GM23338 (cell line): Measurements from ENCODE around the gene CNTROB.

Source experiments
- CREB1 ChIP-seq: fragments of 250-450 bp; sonication (Bioruptor Pico); IDR thresholded peaks from 2 replicates; pipeline ENCODE4 v1.5.0; 2020; ENCODE audit warnings: low read depth, mild to moderate bottlenecking, moderate library complexity
- EZH2 ChIP-seq: fragments of 200-600 bp; sonication (generic); IDR thresholded peaks from one replicate; pipeline ENCODE4 v1.8.0; 2017; ENCODE audit warnings: antibody characterized with exemption, mild to moderate bottlenecking, low read depth; ENCODE audit not compliant: unreplicated experiment
- EZH2phosphoT487 ChIP-seq: fragments of 200-600 bp; sonication (generic); IDR thresholded peaks from one replicate; pipeline ENCODE4 v1.8.1; 2018; ENCODE audit warnings: antibody characterized with exemption; ENCODE audit not compliant: unreplicated experiment
- NANOG ChIP-seq: IDR thresholded peaks from 2 replicates; pipeline ENCODE4 v1.6.1; 2016; ENCODE audit warnings: antibody characterized with exemption, borderline replicate concordance
- POLR2AphosphoS5 ChIP-seq: IDR thresholded peaks from 2 replicates; pipeline ENCODE4 v1.6.1; 2016; ENCODE audit warnings: antibody characterized with exemption, low read depth
- ZNF331 ChIP-seq: fragments of 250-450 bp; sonication (Bioruptor Pico); IDR thresholded peaks from 2 replicates; pipeline ENCODE4 v1.5.0; 2020; ENCODE audit warnings: low read depth, mild to moderate bottlenecking, moderate library complexity
- TF ChIP-seq, protein P1 (sequence below), 2 experiments: fragments of 200-600 bp in 1 of 2; sonication (generic) in 1 of 2; conservative IDR thresholded peaks; 2 replicates each; pipeline versions ENCODE4 v1.5.1 to v1.6.1; 2016 to 2017; ENCODE audit warnings: antibody characterized with exemption in 2 of 2, low read depth in 2 of 2, mild to moderate bottlenecking in 2 of 2, moderate library complexity in 1 of 2
- TF ChIP-seq, protein P2 (sequence below): IDR thresholded peaks from one replicate; pipeline ENCODE4 v1.6.1; 2018; ENCODE audit warnings: antibody characterized with exemption; ENCODE audit not compliant: unreplicated experiment
- TF ChIP-seq, protein P3 (sequence below): IDR thresholded peaks from 2 replicates; pipeline ENCODE4 v1.6.1; 2016; ENCODE audit warnings: antibody characterized with exemption

DNA sequence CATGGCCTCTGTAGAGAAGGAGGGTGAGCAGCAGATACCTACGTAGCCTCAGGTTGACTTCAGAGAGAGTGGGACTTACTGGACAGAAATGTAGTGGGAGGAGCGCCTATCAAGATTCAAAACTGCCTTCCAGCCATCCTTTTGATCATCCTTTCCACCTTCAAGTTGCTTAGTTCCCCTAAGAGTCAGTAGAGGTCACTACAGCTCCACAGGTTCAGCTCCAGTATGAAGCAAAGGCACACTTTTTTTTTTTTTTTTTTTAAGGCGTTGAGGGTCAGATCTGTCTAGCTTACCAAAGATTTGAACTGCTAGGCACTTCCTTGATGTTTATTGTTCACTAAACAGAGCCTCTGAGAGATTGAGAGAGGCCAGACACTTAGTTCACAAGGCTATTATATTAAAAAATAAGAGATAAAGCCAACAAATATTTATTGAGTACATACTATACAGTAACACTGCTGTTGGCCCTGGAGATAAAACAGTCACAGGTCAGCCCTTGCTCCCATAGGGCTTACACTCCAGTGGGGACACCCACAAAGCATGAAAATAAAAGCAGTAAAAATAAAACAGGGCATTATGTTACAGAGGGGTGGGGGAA, 19.0 kb upstream of the CNTROB start:
- TF ChIP-seq, protein P1, sequence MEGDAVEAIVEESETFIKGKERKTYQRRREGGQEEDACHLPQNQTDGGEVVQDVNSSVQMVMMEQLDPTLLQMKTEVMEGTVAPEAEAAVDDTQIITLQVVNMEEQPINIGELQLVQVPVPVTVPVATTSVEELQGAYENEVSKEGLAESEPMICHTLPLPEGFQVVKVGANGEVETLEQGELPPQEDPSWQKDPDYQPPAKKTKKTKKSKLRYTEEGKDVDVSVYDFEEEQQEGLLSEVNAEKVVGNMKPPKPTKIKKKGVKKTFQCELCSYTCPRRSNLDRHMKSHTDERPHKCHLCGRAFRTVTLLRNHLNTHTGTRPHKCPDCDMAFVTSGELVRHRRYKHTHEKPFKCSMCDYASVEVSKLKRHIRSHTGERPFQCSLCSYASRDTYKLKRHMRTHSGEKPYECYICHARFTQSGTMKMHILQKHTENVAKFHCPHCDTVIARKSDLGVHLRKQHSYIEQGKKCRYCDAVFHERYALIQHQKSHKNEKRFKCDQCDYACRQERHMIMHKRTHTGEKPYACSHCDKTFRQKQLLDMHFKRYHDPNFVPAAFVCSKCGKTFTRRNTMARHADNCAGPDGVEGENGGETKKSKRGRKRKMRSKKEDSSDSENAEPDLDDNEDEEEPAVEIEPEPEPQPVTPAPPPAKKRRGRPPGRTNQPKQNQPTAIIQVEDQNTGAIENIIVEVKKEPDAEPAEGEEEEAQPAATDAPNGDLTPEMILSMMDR (conservative IDR thresholded peaks at IDR 0.05; ENCODE audit: low read depth in 2 of 2): peak; percentile 80 to 87
- TF ChIP-seq EZH2phosphoT487 (no peak), POLR2AphosphoS5 (no peak), CREB1 (CRISPR knock-in tag) (no peak), EZH2 (no peak), ZNF331 (CRISPR knock-in tag) (no peak), NANOG (no peak)
- TF ChIP-seq, protein P2, sequence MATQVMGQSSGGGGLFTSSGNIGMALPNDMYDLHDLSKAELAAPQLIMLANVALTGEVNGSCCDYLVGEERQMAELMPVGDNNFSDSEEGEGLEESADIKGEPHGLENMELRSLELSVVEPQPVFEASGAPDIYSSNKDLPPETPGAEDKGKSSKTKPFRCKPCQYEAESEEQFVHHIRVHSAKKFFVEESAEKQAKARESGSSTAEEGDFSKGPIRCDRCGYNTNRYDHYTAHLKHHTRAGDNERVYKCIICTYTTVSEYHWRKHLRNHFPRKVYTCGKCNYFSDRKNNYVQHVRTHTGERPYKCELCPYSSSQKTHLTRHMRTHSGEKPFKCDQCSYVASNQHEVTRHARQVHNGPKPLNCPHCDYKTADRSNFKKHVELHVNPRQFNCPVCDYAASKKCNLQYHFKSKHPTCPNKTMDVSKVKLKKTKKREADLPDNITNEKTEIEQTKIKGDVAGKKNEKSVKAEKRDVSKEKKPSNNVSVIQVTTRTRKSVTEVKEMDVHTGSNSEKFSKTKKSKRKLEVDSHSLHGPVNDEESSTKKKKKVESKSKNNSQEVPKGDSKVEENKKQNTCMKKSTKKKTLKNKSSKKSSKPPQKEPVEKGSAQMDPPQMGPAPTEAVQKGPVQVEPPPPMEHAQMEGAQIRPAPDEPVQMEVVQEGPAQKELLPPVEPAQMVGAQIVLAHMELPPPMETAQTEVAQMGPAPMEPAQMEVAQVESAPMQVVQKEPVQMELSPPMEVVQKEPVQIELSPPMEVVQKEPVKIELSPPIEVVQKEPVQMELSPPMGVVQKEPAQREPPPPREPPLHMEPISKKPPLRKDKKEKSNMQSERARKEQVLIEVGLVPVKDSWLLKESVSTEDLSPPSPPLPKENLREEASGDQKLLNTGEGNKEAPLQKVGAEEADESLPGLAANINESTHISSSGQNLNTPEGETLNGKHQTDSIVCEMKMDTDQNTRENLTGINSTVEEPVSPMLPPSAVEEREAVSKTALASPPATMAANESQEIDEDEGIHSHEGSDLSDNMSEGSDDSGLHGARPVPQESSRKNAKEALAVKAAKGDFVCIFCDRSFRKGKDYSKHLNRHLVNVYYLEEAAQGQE: no peak
- TF ChIP-seq, protein P3, sequence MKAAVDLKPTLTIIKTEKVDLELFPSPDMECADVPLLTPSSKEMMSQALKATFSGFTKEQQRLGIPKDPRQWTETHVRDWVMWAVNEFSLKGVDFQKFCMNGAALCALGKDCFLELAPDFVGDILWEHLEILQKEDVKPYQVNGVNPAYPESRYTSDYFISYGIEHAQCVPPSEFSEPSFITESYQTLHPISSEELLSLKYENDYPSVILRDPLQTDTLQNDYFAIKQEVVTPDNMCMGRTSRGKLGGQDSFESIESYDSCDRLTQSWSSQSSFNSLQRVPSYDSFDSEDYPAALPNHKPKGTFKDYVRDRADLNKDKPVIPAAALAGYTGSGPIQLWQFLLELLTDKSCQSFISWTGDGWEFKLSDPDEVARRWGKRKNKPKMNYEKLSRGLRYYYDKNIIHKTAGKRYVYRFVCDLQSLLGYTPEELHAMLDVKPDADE: no peak
